ENCODE measurements around the gene VPS4B. TPM values are rescaled to one million over a fixed set of nuclear protein-coding genes. Genes with fewer than 3 reads are reported as not detected.

VPS4B gene
- polyA plus RNA-seq, 2 of the 4 experiments (the other 2 are of a cell fraction), result 21.8 to 24.2 TPM

- DNase-seq (ENCODE audit: low read depth in 1 of 2, low spot score in 1 of 2) (peak in 1 of 2 experiments; percentile 3), FAIRE-seq (no peak), ATAC-seq (peak; percentile 71 to 80)
- ChIA-PET CTCF (interaction anchor here (1.0 to 1.2 kb wide), 2 partner anchors 15 to 406 kb away, joined by 4 to 7 read pairs; no protein-coding TSS in a partner anchor), POLR2A (interaction anchor here (1.2 to 1.6 kb wide), 4 partner anchors 12 to 548 kb away, joined by 3 to 16 read pairs (median 7); partner anchors contain the start of gene KDSR)
- Histone ChIP-seq H3K4me1 (peaks cover 9% of the 10 kb centered on the region; the same call in 1 of the 3 replicates), H3K9me3 (no peaks in the 10 kb centered on the region), H3K27ac (peak overlapping the region; percentile 93 to 99), H3K4me3 (peak overlapping the region; percentile 78), H3K4me2 (peak overlapping the region; percentile 86)
- TF ChIP-seq RARB (CRISPR knock-in tag; IDR thresholded peaks at IDR 0.05) (no peak), TP53 (CRISPR knock-in tag; IDR thresholded peaks at IDR 0.05) (0 out of 2 replicates have a peak, but pooled peaks have one; percentile 34)
- 6% methylated on average over 22 of the region's 26 CpGs for WGBS (ENCODE audit: missing lambda C conversion rate)
These were observed 608 bp upstream of the VPS4B start for GRCh38 chr18:63422864-63423304.

GRCh38 chr18:63421514-63421913 lies 762 bp downstream of the VPS4B start:
- H3K9me3 ChIP-seq, result no peaks in the 10 kb centered on the region
- POLR2A ChIA-PET, result interaction anchor here (1.2 to 1.6 kb wide), 5 partner anchors 10 to 549 kb away, joined by 3 to 16 read pairs (median 4); partner anchors contain the start of gene KDSR
- CTCF ChIA-PET, result interaction anchor here (1.0 kb wide), 1 partner anchor 405 kb away, joined by 4 read pairs; no protein-coding TSS in a partner anchor
- peak overlapping the region; percentile 93 to 99 for H3K27ac ChIP-seq
- FAIRE-seq (no peak), ATAC-seq (no peak; a peak in 1 of 6 replicates), DNase-seq (ENCODE audit: low read depth in 1 of 2, low spot score in 1 of 2) (no peak)
- 2% methylated on average over 6 of the region's 6 CpGs for WGBS (ENCODE audit: missing lambda C conversion rate)
- peaks cover 9% of the 10 kb centered on the region; the same call in 1 of the 3 replicates for H3K4me1 ChIP-seq
- H3K4me2 ChIP-seq, result peak overlapping the region; percentile 96
- no peak for TF ChIP-seq HDAC2 (IDR thresholded peaks at IDR 0.05)
- no peak for TF ChIP-seq HEYL (CRISPR knock-in tag; IDR thresholded peaks at IDR 0.05)
- TF ChIP-seq, protein P1, sequence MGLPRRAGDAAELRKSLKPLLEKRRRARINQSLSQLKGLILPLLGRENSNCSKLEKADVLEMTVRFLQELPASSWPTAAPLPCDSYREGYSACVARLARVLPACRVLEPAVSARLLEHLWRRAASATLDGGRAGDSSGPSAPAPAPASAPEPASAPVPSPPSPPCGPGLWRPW (IDR thresholded peaks at IDR 0.05), result no peak
- TF ChIP-seq ELK1 (IDR thresholded peaks at IDR 0.05; ENCODE audit: low read depth, low read length), result no peak
- TF ChIP-seq SMC3 (IDR thresholded peaks at IDR 0.05), result no peak
- no peak for TF ChIP-seq RAD21 (conservative IDR thresholded peaks at IDR 0.05 in 1 of 2, IDR thresholded peaks at IDR 0.05 in 1 of 2)
- TF ChIP-seq HOXB13 (CRISPR knock-in tag; IDR thresholded peaks at IDR 0.05; ENCODE audit: low read depth), result no peak
- TF ChIP-seq CHD2 (IDR thresholded peaks at IDR 0.05; ENCODE audit: low read length, partially characterized antibody), result no peak
- no peak for TF ChIP-seq RFX5 (IDR thresholded peaks at IDR 0.05)
- no peak for TF ChIP-seq EHF (CRISPR knock-in tag; IDR thresholded peaks at IDR 0.05)
- no peak for TF ChIP-seq CEBPB (IDR thresholded peaks at IDR 0.05)
- TF ChIP-seq TFCP2L1 (CRISPR knock-in tag; IDR thresholded peaks at IDR 0.05), result no peak
- no peak for TF ChIP-seq MAZ (IDR thresholded peaks at IDR 0.05; ENCODE audit: borderline replicate concordance, low read depth, low read length)
- no peak for TF ChIP-seq KDM5A (IDR thresholded peaks at IDR 0.05)
- TF ChIP-seq, protein P2, sequence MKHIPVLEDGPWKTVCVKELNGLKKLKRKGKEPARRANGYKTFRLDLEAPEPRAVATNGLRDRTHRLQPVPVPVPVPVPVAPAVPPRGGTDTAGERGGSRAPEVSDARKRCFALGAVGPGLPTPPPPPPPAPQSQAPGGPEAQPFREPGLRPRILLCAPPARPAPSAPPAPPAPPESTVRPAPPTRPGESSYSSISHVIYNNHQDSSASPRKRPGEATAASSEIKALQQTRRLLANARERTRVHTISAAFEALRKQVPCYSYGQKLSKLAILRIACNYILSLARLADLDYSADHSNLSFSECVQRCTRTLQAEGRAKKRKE (CRISPR knock-in tag; IDR thresholded peaks at IDR 0.05; ENCODE audit: low read depth), result no peak
- peak overlapping the region; percentile 78 for H3K4me3 ChIP-seq

- Histone ChIP-seq H3K4me1 (peaks cover 7% of the 10 kb centered on the region; the same call in 1 of the 3 replicates), H3K4me2 (no peak overlapping the region), H3K27ac (no peak overlapping the region), H3K9me3 (no peaks in the 10 kb centered on the region), H3K4me3 (no peak overlapping the region)
- CTCF ChIA-PET, result interaction anchor here (1.1 kb wide), 1 partner anchor 26 kb away, joined by 3 read pairs; no protein-coding TSS in a partner anchor
- no peak for ATAC-seq
- DNase-seq (ENCODE audit: low read depth in 1 of 2, low spot score in 1 of 2), result no peak
- POLR2A ChIA-PET, result no interaction called here
- no peak for FAIRE-seq
- WGBS (ENCODE audit: missing lambda C conversion rate), result 88% methylated on average over 4 of the region's 4 CpGs
- TF ChIP-seq EHF (CRISPR knock-in tag; IDR thresholded peaks at IDR 0.05), result no peak
- TF ChIP-seq PHF8 (IDR thresholded peaks at IDR 0.05; ENCODE audit: borderline replicate concordance, low read depth), result no peak
- TF ChIP-seq, protein P3, sequence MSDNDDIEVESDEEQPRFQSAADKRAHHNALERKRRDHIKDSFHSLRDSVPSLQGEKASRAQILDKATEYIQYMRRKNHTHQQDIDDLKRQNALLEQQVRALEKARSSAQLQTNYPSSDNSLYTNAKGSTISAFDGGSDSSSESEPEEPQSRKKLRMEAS (IDR thresholded peaks at IDR 0.05), result no peak
- TF ChIP-seq JUNB (IDR thresholded peaks at IDR 0.05), result no peak
- no peak for TF ChIP-seq FOSB (CRISPR knock-in tag; IDR thresholded peaks at IDR 0.05)
- no peak for TF ChIP-seq EHMT2 (IDR thresholded peaks at IDR 0.05; ENCODE audit: low read depth)
- no peak for TF ChIP-seq POLR2AphosphoS2 (conservative IDR thresholded peaks at IDR 0.05; ENCODE audit: low read length)
- no peak for TF ChIP-seq ZFP36 (IDR thresholded peaks at IDR 0.05; ENCODE audit: borderline replicate concordance, partially characterized antibody)
- TF ChIP-seq, protein P4, sequence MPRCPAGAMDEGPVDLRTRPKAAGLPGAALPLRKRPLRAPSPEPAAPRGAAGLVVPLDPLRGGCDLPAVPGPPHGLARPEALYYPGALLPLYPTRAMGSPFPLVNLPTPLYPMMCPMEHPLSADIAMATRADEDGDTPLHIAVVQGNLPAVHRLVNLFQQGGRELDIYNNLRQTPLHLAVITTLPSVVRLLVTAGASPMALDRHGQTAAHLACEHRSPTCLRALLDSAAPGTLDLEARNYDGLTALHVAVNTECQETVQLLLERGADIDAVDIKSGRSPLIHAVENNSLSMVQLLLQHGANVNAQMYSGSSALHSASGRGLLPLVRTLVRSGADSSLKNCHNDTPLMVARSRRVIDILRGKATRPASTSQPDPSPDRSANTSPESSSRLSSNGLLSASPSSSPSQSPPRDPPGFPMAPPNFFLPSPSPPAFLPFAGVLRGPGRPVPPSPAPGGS (IDR thresholded peaks at IDR 0.05), result no peak
- no peak for TF ChIP-seq RAD21 (conservative IDR thresholded peaks at IDR 0.05 in 1 of 2, IDR thresholded peaks at IDR 0.05 in 1 of 2)
- no peak for TF ChIP-seq HMGXB4 (CRISPR knock-in tag; IDR thresholded peaks at IDR 0.05; ENCODE audit: borderline replicate concordance)
- TF ChIP-seq MYC (IDR thresholded peaks at IDR 0.05; ENCODE audit: borderline replicate concordance, low read length), result no peak
- TF ChIP-seq ZSCAN20 (CRISPR knock-in tag; IDR thresholded peaks at IDR 0.05), result no peak
- TF ChIP-seq CBX2 (IDR thresholded peaks at IDR 0.05; ENCODE audit: borderline replicate concordance, low read depth), result no peak
These were observed 9.3 kb downstream of the VPS4B start for GRCh38 chr18:63412953-63413352.
